NB4 (cell line): ENCODE results near the gene TCEA3.
A peak's percentile ranks its signal among the peaks of the same experiment; 100 is the strongest.
"Not testable (repeated sequence)": the region's sequence is repeated elsewhere in the genome, so short reads cannot be mapped to it uniquely, and the experiment has no call there.

Experiments used
- DNase-seq: peaks from one replicate; pipeline ENCODE4 v3.0.0; 2010; ENCODE audit warnings: low read depth
- H3K4me3 ChIP-seq: one replicate; pipeline ENCODE4 v1.5.1; 2011; ENCODE audit warnings: mild to moderate bottlenecking, low read depth, low read length, moderate library complexity
- CTCF ChIP-seq: IDR thresholded peaks from one replicate; pipeline ENCODE4 v1.5.1; 2012; ENCODE audit warnings: low read depth, low read length
- MAX ChIP-seq: IDR thresholded peaks from 2 replicates; pipeline ENCODE4 v1.6.1; 2011; ENCODE audit warnings: low read depth, low read length
- MYC ChIP-seq: IDR thresholded peaks from 2 replicates; pipeline ENCODE4 v1.6.1; 2011; ENCODE audit warnings: low read depth, low read length
- POLR2A ChIP-seq: IDR thresholded peaks from 2 replicates; pipeline ENCODE4 v1.6.1; 2011; ENCODE audit warnings: mild to moderate bottlenecking; ENCODE audit not compliant: insufficient read length; ENCODE audit errors: extremely low read depth

Gene TCEA3

GRCh38 chr1:23376890-23377811 is 47.4 kb downstream of the TCEA3 start:
- no peak for TF ChIP-seq POLR2A
- no peak for TF ChIP-seq CTCF
- TF ChIP-seq MAX: no peak
- TF ChIP-seq MYC: no peak
- H3K4me3 ChIP-seq: no peak overlapping the region
- DNase-seq: peak; percentile 32

- H3K4me3 ChIP-seq, DNase-seq: not testable (repeated sequence)
Observed at GRCh38 chr1:23374079-23374735, 50.3 kb downstream of the TCEA3 start.

- TF ChIP-seq MAX (no peak), MYC (no peak), CTCF (no peak), POLR2A (no peak)
- DNase-seq: no peak
Observed at GRCh38 chr1:23371987-23372880, 52.3 kb downstream of the TCEA3 start.

GRCh38 chr1:23370709-23371584 is 53.6 kb downstream of the TCEA3 start:
- peak; percentile 33 for DNase-seq
- TF ChIP-seq CTCF: no peak
- no peak for TF ChIP-seq POLR2A
- no peak for TF ChIP-seq MYC
- no peak for TF ChIP-seq MAX
- peak overlapping the region; percentile 96 for H3K4me3 ChIP-seq

More at GRCh38 chr1:23371987-23372880, 52.3 kb downstream of the TCEA3 start:
- H3K4me3 ChIP-seq: no peak overlapping the region

- no peak for DNase-seq
- H3K4me3 ChIP-seq: peak overlapping the region; percentile 96
- TF ChIP-seq MAX: no peak
- no peak for TF ChIP-seq POLR2A
- TF ChIP-seq MYC: no peak
- no peak for TF ChIP-seq CTCF
Observed at GRCh38 chr1:23370330-23370708, 54.2 kb downstream of the TCEA3 start.
